Suppressor macrophage treated with lipopolysaccharide for 1 hour (primary cell): Measurements from ENCODE around the gene ASB5.
"Not testable (repeated sequence)": the region's sequence is repeated elsewhere in the genome, so short reads cannot be mapped to it uniquely, and the experiment has no call there.

Source experiments
- DNase-seq, 3 donors: peaks; one replicate each; pipeline ENCODE4 v3.0.0-alpha.2; 2020 to 2022

ASB5 gene

GRCh38 chr4:176217510-176217909 lies 51.5 kb downstream of the ASB5 start:
- no peak for DNase-seq

DNA sequence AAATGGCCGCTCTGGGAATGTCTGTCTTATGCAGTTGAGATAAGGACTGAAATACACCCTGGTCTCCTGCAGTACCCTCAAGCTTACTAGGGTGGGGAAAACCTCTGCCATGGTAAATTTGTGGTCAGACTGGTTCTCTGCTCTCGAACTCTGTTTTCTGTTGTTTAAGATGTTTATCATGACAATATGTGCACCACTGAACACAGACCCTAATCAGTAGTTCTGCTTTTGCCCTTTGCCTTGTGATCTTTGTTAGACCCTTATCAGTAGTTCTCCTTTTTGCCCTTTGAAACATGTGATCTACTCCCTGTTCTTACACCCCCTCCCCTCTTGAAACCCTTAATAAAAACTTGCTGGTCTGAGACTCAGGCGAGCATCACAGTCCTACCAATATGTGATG lies 56.7 kb downstream of the ASB5 start:
- DNase-seq = not testable (repeated sequence)

DNA sequence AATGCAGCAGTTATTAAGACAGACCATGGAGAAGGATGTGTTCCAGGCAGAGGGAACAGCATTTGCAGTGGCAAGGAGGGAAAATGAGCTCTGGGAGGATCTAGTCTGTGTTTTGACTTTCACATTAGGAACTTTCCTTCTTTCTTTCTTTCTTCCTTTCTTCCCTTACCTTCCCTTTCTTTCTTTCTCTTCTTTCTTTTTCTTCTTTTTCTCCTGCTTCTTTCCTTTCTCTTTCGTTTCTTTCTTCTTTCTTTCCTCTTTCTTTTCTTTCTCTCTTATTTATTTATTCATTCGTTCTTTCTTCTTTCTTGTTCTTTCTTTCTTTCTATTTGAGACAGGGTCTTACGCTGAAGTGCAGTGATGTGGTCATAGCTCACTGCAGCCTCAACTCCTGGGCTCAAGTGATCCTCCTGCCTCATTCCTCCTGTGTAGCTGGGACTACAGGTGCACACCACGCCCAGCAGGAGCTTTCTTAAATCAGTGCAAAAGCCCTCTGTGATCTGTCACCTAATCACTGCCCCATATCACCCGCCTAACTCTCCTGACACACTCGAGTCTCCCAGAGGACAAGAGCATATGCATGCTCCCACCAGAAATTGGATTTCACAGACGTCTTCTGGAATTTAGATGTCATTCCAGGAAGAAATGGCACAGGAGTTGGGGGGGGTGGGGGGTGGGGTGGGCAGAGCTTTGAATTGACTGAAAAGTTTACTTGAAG lies 58.3 kb downstream of the ASB5 start:
- DNase-seq = no peak

DNA sequence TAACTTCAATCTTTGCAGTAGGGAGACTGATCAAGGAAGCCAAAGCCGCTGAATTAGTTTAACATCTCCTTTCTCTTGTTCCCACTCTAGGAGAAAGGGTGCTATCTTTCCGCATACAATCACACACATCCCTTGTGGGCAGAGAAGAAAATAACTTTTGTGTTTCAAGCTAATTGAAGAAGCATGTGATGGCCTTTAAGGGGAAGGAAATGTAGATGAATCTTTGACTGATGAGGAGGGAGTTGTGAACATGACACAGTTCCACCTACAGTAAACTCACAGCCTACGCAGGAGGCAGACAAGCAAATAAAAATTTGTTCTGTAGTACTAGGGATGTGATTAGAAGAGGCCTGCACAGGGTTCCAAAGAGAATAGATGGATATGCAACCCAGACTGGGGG lies 58.9 kb downstream of the ASB5 start:
- DNase-seq = no peak

DNA sequence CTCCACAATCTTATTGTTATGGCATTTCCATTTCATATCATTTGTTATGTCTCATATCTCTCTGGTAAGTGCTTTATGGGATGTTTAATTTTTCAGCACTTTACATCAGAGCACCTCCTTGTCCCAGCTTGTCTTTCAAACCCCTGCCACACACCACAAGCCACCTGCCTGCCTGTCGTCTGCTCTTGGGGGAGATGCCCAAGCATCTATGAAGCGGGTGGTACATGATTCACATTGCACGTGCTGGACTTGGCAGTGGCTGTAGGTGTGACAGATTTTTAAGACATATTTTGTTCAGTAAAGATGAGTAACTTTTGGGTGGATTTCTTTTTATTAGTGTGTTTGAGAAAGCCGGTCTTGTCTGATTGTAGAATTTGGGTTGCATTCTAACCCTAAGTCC lies 59.5 kb downstream of the ASB5 start:
- no peak for DNase-seq

DNA sequence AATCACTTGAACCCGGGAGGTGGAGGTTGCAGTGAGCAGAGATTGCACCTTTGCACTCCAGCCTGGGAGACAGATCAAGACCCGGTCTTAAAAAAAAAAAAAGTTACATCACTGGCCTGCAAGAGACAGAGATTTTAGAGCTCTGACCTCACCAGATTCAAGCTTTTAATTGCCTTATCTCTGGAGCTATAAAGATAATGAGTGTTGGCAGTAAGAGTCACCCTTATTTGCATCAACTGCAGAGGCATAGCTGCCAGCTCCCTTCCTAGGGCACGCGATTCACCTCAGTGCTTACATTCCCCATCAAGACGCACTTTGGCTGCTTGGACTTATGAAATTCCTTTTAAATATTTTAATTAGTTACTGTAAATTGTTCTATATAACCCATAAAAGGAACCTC lies 61.2 kb downstream of the ASB5 start:
- no peak for DNase-seq

GRCh38 chr4:176205299-176205698 lies 63.7 kb downstream of the ASB5 start:
- DNase-seq = no peak

GRCh38 chr4:176198316-176198903 lies 70.6 kb downstream of the ASB5 start:
- DNase-seq = no peak

DNA sequence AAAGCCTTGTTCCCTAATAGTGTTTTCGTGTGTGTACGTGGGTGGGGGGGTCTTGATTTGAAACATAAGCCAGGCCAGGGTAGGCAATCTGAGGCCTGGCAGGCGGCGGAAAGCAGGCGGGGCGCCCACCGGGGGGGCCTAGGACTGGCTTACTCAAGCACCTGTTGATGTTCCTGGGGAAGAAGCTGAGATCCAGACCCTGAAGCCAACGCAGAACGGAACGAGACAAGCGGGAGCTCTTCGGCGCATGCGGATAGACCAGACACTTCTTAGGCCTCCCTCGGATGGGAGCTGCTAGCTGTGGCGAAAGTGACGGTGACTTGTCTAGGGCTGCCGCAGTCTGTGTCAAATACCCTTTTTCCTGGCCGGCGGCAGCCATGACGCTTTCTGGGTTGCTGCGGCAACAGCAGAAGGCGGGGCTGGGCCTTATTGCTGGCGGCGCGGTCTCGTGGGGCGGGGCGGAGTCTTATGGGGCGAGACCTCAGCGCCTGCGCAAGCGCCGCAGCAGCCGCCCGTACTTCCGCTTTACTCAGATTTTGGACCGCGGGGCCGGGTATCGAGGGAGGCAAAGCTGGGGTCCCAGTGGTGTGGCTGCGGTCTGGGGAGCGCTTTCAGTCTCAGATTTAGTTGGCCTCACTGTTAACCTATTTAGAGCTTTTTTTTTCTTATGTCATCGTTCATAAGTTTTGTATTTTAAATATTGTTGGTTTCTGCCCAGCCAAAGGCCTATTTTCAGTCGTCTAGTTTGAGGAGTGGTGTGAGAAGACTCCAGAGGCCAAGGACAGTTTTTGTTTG lies 73.6 kb downstream of the ASB5 start, which contains the start of gene SPATA4:
Gene SPATA4, minus strand, starts transcription at position 402 of the 795 bp plus-strand sequence. Its CDS starts 23 bp downstream, at position 379.
- DNase-seq = peak; percentile 94 to 97 (median 97)

- peak in 1 of 3 donors; percentile 7 for DNase-seq
Observed at GRCh38 chr4:176193938-176194337, 75.1 kb downstream of the ASB5 start.

- DNase-seq = no peak
Observed at GRCh38 chr4:176193126-176193525, 75.9 kb downstream of the ASB5 start.

DNA sequence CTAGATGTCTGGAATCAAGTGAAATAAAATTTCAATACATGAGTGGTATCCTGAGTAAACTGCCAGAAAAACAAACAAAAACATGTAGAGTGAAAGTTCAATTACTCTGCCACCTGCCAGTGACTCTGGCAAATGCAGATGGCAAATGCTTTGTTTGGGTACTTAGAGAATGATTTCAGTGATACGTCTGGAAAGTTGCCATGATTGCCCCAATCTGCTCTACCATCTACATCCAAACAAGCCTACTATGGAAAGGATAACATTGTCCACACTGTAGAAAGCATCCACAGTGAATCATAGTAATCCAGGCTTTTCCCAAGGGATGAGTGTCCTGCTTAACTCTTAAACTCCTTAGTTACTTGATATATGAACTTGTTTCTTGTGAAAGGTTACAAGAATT lies 77.0 kb downstream of the ASB5 start:
- no peak for DNase-seq

- no peak for DNase-seq
Observed at GRCh38 chr4:176189891-176190795, 78.9 kb downstream of the ASB5 start.

- peak; percentile 10 to 46 (median 42) for DNase-seq
Observed at GRCh38 chr4:176188654-176189053, 80.4 kb downstream of the ASB5 start.

DNA sequence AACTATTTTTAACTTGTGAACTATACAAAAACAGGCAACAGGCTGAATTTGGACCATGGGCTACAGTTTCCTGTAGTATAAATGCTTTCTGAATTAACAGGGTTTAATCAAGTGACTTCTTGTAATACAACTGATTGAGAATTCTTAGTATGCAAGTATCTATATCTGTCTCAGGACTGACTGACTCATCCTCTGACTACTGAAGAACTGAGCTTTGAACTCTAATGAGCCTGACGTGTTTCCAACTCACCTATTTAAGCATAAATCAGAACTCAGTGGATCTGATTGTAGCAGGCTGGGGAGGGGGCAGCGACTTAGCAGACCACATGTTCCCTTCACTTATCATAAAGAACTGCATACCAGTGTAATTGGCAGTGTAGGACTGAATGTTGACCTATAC lies 81.4 kb downstream of the ASB5 start:
- peak in 2 of 3 donors; percentile 15 to 43 for DNase-seq

DNA sequence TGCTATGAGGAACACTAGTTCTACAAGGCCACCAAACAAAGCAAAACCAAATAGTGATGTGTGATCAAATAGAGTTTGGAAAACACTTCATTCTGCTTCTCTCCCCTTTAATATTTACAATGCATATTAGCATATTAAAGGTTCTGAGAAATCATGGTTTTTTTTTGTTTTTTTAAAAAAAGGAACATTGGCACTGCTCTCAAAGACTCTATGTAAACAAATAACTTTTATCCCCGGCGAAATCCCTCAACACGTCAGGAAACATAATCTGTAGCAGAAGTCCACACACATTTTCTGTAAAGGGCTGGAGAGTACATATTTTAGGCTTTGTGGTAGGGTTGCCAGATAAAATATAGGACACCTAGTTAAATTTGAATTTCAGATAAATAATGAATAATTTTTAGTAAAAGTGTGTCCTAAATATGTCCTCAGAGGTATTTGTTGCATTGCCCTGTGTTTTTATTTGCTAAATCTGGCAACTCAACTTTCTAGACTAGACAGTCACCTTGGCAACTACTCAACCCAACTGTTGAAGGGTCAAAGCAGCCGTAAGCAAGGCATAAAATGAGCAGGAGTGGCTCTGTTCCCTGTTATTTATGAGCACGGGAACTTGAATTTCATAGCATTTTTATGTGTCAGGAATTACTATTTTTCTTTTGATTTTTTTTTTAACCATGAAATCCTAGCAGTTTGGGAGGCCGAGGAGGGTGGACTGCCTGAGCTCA lies 82.2 kb downstream of the ASB5 start:
- no peak for DNase-seq

DNA sequence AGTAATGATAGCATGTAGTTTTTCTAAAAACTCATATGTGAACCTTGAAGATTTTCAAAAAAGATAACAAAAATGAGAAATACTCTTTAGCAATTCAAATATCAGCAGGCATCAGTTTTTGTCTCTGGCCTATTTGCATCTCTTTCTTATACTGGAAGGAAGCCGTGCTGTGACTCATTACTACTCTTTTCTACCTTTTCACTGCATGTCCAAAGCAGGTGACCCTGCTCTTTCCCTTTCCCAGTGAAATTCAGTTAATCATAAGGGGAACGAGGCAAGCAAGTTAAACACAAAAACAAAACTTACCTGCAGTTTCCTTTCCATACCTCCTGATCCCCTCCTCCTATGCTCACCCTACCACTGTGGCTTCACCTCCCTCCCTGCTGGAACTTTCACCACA lies 83.0 kb downstream of the ASB5 start:
- DNase-seq = no peak

DNA sequence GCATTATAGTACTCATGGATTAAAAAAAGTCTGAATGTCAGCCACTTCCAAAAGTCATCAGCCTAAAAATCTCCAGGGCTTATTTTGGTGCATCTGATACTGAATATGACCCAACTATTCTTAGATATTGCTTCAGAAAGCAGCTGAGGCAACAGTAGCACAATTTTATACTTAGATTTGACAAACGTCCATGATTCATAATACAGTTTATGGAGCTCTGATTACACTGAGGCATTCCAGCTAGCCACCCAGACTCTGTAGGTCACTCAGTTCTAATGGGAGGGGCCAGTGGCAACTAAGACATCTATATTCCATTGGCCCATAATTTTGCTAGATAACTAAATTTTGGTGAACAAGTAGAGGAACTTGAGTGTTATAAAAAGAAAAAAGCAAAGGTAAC lies 84.0 kb downstream of the ASB5 start:
- no peak for DNase-seq
